Stimulated activated CD4-positive, alpha-beta T cell treated with anti-CD3 and anti-CD28 coated beads, Interleukin-12 subunit alpha, Interleukin-12 subunit beta, amount 100 ng/mL, for 24 hours (primary cell): ENCODE data around the gene PPIP5K2.

Experiments used
- DNase-seq, 2 experiments: peaks; one replicate each; pipeline ENCODE4 v3.0.0-alpha.2; 2020; ENCODE audit warnings: low read depth in 2 of 2

Gene PPIP5K2

DNA sequence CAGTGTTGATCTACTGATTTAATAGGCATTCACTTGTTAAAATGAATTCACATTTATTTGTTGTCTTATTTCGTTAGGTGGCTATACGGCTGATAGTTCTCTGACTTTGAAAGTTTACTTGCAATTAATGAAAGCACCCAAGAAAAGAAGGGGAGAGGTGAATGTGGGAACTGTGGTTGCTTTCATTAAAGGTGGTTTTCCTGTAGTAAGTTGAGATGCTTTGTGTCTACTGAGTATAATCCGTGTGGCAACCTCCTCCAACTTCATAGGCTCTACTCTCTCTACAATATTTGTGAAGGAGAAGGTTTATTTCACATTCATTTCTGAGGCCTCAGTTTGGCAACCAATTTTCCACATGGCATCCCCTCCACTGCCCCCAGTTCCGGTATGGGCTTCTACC is 125.7 kb downstream of the PPIP5K2 start:
- DNase-seq, result no peak

DNA sequence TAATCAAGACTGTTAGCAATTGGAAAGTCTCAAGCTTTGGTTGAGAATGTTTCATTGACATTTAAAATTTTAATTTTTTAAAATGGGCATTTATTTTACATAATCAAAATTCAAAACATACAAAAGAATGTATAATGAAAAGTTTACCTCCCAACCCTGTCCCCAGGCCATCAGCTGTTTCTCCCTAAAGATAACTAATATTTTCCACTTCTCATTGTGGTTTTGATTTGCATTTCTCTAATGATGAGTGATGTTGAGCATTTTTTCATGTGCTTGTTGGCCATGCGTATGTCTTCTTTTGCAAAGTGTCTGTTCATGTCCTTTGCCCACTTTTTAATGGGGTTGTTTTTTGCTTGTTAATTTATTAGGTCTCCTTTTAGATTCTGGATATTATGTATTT is 127.0 kb downstream of the PPIP5K2 start:
- no peak for DNase-seq

DNA sequence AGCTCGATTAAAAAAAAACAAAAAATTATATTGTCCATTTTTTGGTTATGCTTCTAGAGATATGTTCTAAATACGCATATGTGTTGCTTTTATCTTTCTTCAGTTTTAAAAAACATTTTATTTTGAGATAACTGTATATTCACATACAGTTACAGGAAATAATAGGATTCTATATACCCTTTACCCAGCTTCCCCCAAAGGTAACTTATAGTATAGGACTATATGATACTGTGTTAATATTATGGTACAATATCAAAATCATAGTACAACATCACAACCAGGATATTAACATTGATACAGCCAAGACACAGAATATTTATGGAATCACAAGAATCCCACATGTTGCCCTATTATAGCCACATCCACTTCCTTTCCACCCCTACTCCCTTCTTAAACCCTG is 129.0 kb downstream of the PPIP5K2 start:
- no peak for DNase-seq

DNA sequence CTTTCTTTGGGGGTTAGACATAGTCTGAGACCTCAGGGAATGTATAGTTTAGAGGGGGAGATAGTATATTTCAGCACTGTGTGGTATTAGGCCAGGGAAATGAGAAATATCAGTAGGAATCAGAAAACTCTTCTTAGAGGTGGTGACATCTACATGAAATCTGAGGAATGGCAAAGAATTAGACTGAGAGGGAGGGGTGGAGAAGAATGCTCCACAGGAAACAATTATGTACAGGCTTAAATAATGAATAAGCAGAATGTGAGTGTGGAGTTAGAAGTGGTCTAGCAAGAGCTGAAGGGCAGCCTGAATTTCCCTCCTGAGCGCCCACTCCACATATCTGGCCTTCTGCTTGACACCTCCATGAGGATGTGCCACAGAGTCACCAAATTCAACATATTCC is 134.8 kb downstream of the PPIP5K2 start:
- DNase-seq, result no peak

DNA sequence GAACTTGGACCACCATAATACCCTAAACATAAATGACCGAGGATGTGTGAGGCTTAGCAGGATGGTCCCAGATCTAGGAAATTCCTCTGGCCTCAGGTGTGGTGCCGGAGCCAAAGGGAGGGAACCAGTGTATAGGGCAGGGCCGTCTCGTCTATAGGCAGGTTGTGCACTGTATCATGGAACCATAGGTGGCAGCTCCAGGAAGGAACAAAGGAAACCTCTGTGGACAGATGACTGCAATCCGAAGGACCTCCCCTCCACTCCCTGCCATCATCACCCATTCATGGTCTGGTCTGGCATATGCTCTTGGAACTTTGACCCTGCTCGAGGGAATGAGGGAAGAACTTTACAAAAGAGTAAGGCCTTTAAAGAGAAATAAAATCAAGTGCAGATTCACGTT is 135.6 kb downstream of the PPIP5K2 start:
- DNase-seq, result no peak

DNA sequence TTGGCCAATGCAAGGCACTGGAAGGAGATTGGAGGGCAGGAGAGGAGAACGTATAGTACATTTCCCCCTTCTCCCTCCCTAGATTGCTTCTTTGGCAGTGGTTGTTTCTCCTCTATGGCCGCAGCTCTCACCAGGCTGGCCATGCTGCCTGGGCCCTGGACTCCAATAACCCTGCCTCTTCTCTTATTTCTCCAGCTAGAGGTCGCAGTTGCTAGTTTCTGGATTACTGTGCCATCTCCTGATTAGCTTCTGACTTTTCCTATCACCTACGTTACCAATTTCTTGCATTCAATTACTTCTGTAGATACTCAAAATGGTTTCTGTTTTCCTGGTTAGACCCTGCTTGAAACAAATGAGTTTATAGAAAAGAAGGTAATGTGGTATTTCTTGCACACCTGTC is 136.1 kb downstream of the PPIP5K2 start:
- no peak for DNase-seq

DNA sequence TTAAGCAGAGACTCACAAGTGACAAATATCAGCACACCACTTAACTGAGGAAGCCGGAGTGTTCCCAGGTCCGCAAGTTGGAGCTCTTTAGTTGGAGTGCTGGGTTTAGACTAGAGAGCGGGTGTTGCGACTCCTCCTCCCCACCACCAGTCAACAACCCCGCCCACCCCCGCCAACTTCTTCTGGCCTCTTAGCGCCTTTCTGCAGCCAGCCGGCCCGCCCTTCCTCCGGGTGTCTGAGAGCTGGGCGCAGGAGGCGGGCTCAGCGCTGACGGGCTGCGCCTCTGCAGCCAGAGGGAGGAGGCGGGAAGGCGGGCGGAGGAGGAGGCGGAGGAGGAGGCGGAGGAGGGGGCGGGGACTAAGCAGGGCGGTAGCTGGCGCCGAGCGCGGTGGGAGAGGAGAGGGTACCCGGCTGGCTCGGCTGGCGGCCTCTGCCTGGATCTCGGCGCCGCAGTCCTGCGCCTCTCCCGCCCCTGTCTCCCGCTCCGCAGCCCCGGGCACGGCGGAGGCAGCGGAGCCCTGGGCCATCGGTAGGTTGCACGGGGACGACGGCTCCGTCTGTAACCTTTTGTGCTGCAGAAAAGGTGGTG is 138.4 kb downstream of the PPIP5K2 start, which contains the start of gene MACIR:
Gene MACIR, plus strand, starts transcription at position 396 of the 589 bp plus-strand sequence. CDS start 17,157 bp downstream, outside the sequence.
- peak; percentile 78 to 88 for DNase-seq

DNA sequence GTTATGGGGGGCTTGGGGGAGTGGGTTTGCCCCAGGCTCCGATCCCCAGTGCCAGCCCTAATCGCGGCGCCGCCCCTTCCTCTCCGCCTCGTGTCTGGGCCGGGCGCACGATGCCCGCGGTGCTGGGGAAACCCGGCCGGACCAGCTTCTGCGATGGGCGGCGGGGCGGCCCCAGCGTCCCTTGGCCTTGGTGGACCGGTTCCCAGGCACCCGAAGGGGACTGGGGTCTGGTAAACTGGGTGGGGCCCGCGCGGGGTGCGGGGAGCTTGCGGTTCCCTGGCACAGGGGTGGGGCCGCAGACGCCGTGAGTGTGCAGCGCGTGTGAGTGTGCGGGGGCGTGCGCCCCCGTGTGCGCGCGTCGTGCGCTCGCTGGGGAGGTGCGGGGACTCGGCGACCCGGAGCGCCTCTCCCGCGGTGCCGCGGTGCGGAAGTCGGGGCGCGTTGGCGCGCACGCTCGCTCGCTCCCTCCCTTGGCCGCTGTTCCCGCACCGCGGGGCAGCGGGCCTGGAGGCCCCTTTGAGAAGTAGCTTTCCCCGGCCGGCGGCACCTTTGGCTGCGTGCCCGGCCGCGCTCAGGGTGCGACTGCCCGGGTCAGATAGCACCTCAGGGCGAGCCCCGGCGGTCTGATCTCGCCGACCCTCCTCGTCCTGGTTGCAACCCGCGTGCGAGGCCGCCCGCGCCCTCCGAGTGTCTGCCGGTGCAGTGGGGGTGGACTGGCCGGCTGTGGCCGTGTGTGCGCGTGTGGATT is 139.0 kb downstream of the PPIP5K2 start:
- DNase-seq, result peak; percentile 33 to 48

DNA sequence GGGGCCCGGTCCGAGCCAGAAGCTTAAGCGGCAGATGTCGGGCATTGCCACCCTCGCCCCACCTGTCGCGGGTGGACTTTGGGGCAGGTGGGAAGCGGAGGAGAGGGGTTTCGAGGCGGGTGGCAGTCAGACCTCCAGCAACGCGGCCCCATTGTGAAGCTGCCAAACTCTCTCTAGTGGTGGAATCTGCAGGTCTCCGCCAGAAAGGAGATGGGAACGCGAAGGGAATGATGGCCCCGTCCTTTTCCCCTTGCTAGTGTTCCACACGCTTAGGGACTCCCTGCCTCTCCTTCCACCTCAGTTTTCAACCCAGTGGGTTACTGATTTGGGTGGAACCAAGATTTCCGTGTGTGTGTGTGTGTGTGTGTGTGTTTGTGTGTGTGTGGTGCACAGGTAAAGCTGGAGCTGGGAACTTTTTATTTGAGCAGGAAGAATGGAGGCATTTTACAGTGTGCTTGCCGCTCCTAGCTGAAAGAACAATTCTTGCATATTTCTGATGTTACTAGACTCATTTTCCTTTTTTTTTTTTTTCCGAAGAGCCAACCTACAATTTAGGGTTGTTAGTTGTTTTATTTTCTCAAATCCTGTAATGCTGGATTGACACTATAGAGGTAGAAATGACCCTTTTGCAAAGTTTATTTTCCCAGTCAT is 139.7 kb downstream of the PPIP5K2 start:
- DNase-seq, result peak in 1 of 2 experiments; percentile 4

DNA sequence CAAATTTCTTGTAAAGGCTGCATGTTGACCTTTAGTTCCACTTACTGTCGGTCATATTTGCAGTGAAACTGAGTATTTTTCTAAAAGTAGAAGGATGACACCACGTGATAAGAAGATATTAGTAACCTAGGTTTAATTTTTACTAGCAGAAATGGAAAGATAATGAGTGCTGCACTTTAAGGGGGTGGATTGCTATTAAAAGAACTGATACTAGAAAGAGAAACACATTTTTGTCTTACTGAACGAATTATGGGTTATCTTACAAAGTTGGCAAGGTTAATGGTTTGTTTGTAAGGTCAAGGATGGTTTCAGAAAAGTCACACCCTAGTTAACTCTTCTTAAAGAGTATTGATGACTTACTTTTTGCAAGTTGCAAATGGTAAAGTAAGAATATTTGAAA is 140.8 kb downstream of the PPIP5K2 start:
- no peak for DNase-seq
